NB4 (cell line): ENCODE measurements around the gene GABRB3.

Source experiments
- DNase-seq: peaks from one replicate; pipeline ENCODE4 v3.0.0; 2010; ENCODE audit warnings: low read depth
- H3K4me3 ChIP-seq: one replicate; pipeline ENCODE4 v1.5.1; 2011; ENCODE audit warnings: mild to moderate bottlenecking, low read depth, low read length, moderate library complexity
- MYC ChIP-seq: IDR thresholded peaks from 2 replicates; pipeline ENCODE4 v1.6.1; 2011; ENCODE audit warnings: low read depth, low read length
- POLR2A ChIP-seq: IDR thresholded peaks from 2 replicates; pipeline ENCODE4 v1.6.1; 2011; ENCODE audit warnings: mild to moderate bottlenecking; ENCODE audit not compliant: insufficient read length; ENCODE audit errors: extremely low read depth
- TF ChIP-seq, protein P1 (sequence below): IDR thresholded peaks from one replicate; pipeline ENCODE4 v1.5.1; 2012; ENCODE audit warnings: low read depth, low read length
- TF ChIP-seq, protein P2 (sequence below): IDR thresholded peaks from 2 replicates; pipeline ENCODE4 v1.6.1; 2011; ENCODE audit warnings: low read depth, low read length

Gene GABRB3

DNA sequence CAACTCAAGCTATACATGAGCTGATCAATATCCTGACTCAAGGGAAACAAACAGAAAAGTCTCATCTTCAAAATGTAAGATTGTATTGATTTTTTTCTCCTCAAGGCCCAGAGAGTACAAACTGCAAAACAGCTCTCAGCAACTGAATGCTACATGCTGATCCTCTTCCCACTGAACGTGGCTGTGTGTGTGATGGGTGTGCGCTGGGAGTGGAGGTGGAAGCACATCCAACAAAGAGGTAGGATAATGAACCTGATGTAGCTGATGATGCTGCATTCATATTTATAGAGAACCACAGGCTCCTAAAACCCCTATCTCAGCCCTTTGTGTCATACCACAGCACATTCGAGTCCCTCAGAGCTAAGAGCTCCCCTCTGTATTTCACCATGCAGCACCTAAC lies 56.8 kb downstream of the GABRB3 start:
- TF ChIP-seq, protein P1, sequence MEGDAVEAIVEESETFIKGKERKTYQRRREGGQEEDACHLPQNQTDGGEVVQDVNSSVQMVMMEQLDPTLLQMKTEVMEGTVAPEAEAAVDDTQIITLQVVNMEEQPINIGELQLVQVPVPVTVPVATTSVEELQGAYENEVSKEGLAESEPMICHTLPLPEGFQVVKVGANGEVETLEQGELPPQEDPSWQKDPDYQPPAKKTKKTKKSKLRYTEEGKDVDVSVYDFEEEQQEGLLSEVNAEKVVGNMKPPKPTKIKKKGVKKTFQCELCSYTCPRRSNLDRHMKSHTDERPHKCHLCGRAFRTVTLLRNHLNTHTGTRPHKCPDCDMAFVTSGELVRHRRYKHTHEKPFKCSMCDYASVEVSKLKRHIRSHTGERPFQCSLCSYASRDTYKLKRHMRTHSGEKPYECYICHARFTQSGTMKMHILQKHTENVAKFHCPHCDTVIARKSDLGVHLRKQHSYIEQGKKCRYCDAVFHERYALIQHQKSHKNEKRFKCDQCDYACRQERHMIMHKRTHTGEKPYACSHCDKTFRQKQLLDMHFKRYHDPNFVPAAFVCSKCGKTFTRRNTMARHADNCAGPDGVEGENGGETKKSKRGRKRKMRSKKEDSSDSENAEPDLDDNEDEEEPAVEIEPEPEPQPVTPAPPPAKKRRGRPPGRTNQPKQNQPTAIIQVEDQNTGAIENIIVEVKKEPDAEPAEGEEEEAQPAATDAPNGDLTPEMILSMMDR, result no peak
- TF ChIP-seq POLR2A (no peak), MYC (no peak)
- TF ChIP-seq, protein P2, sequence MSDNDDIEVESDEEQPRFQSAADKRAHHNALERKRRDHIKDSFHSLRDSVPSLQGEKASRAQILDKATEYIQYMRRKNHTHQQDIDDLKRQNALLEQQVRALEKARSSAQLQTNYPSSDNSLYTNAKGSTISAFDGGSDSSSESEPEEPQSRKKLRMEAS, result no peak
- no peak for DNase-seq
- H3K4me3 ChIP-seq, result no peak overlapping the region

DNA sequence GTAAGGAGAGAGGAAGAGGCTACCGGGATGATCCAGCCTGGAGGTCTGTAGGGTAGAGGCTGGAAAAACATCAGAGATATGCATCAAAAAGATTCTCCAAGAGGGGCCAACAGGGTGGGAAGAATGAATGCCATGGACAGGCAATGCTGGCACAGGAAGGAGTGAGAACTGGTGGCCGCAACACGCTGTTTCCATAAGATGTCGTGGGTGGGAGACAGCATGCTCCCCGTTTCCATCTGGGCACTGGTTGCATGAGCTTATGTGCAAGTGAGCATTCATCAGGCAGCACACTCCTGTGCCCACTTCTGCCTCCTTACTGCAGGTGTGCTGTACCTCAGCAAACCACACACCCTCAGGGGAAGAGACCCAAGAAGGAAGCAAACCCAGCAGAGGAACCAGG lies 59.4 kb downstream of the GABRB3 start:
- no peak overlapping the region for H3K4me3 ChIP-seq
- no peak for DNase-seq
- TF ChIP-seq, protein P1, result no peak
- TF ChIP-seq POLR2A, result no peak
- TF ChIP-seq, protein P2, result no peak
- TF ChIP-seq MYC, result no peak

DNA sequence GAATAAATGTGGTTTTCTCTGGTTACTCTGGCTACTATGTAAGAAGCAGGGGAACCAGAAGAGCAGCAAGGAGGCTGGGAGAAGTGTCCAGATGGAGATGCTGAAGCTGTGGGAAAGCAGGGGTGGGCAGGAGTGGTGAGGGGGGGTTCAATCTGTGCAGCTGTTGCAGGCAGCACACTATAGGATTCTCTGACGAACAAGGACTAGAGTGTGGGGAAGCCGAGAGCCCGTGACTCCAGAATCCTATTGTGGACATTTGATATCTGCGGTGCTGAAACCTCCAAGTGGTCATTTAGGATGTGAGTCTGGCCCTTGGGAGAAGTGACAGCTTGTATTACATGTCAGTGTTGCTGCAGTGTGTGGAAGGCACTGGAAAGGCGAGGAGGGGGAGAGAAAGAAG lies 60.5 kb downstream of the GABRB3 start:
- H3K4me3 ChIP-seq, result no peak overlapping the region
- DNase-seq, result no peak
- TF ChIP-seq, protein P2, result no peak
- TF ChIP-seq POLR2A (no peak), MYC (no peak)
- TF ChIP-seq, protein P1, result no peak

DNA sequence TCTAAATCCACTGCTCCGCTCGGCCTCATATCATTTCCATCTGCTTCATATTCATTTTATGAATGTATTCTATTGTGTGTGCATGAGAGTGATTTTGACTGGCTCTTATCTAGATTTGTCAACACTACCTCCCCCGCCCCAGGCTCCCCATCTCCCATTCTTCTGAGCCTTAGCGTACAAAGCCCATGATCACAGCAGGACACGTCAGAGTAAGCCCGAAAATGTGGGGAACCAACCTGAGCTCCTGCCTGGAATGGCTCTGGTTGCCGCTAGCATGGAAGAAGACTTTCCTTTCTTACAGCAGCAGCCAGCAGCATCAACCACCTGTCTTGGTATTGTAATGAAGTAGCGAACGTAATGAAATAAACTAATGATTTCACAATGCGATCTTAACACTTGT lies 61.4 kb downstream of the GABRB3 start:
- TF ChIP-seq MYC (no peak), POLR2A (no peak)
- TF ChIP-seq, protein P2, result no peak
- TF ChIP-seq, protein P1, result no peak
- no peak for DNase-seq
- H3K4me3 ChIP-seq, result no peak overlapping the region

DNA sequence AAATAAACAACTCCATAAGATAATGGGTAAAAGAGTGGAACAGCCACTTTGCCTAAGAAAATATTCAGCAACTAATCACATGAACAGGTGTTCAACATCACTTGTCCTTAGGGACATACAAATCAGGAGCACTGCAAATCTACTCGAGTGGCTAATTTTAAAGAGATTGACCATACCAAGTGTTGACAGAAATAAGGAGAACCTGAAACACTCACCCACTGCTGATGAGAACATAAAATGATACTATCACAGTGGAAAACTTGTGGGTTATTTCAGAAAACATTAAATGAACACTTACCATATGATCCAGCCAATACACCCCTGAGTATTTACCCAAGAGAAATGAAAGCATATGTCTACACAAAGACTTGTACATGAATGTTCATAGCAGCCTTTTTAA lies 70.5 kb downstream of the GABRB3 start:
- no peak for DNase-seq
- no peak for TF ChIP-seq MYC
- TF ChIP-seq, protein P2, result no peak
- TF ChIP-seq, protein P1, result no peak
- no peak for TF ChIP-seq POLR2A
- no peak overlapping the region for H3K4me3 ChIP-seq

DNA sequence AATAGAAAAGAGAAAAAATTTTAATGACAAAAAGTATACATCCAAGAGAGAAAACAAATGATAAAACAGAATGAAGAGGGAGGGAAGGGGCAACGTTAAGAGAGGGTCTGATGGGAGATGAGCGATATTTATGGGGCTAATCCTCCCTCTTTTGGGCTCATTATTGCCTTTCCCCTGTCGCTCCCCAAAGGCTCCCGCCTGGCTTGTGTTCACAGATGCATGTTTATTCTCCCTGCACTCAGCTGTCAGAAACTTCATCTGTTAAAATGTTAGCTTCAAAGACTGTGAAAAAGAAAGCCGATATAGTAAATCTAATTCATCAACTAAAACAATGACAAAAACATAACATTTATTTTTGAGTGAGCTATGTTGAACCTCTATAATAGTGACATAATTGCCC lies 74.3 kb downstream of the GABRB3 start:
- no peak overlapping the region for H3K4me3 ChIP-seq
- TF ChIP-seq, protein P2, result no peak
- TF ChIP-seq, protein P1, result no peak
- TF ChIP-seq MYC (no peak), POLR2A (no peak)
- DNase-seq, result no peak
